Keratinocyte (primary cell): Measurements from ENCODE around the gene STAB2. TPM values are rescaled to one million over a fixed set of nuclear protein-coding genes. Genes with fewer than 3 reads are reported as not detected.

ENCODE experiments used
- DNase-seq: peaks from one replicate; pipeline ENCODE4 v3.0.0-alpha.2; 2011; ENCODE audit warnings: low read depth, missing footprints, low spot score
- FAIRE-seq: peaks from 2 replicates; lab custom pipeline; 2011; peaks lifted over from hg19 to GRCh38; lab: Jason Lieb, UNC
- H2AFZ ChIP-seq: 2 replicates; pipeline ENCODE4 v1.6.0; 2012; ENCODE audit warnings: low read length, control low read depth, inconsistent platforms; ENCODE audit not compliant: control insufficient read depth
- H3K27ac ChIP-seq: 2 replicates; pipeline ENCODE4 v1.5.1; 2011; ENCODE audit warnings: low read length; ENCODE audit not compliant: control insufficient read depth, insufficient read depth
- H3K27me3 ChIP-seq: 3 replicates; pipeline ENCODE4 v1.6.0; 2011; ENCODE audit warnings: low read length; ENCODE audit not compliant: control insufficient read depth, insufficient read depth; ENCODE audit errors: extremely low read depth
- H3K36me3 ChIP-seq, 2 experiments: 2 replicates in 1 of 2; 3 replicates in 1 of 2; pipeline ENCODE4 v1.5.1; 2011; ENCODE audit warnings: low read length in 2 of 2, mild to moderate bottlenecking in 1 of 2; ENCODE audit not compliant: control insufficient read depth in 2 of 2, insufficient read depth in 2 of 2; ENCODE audit errors: extremely low read depth in 1 of 2
- H3K4me1 ChIP-seq: 3 replicates; pipeline ENCODE4 v1.5.1; 2011; ENCODE audit warnings: low read length; ENCODE audit not compliant: control insufficient read depth, insufficient read depth; ENCODE audit errors: extremely low read depth
- H3K4me2 ChIP-seq: 3 replicates; pipeline ENCODE4 v1.6.0; 2011; ENCODE audit warnings: low read depth, low read length; ENCODE audit not compliant: control insufficient read depth, insufficient read depth; ENCODE audit errors: extremely low read depth
- H3K4me3 ChIP-seq, 3 experiments: fragments of 200-600 bp in 1 of 3; sonication (generic) in 1 of 3; 2 replicates in 2 of 3; 3 replicates in 1 of 3; pipeline ENCODE4 v1.5.1; 2011 to 2016; ENCODE audit warnings: low read length in 3 of 3, mild to moderate bottlenecking in 3 of 3, control low read depth in 2 of 3, inconsistent platforms in 1 of 3, low read depth in 1 of 3, mixed read lengths in 1 of 3, mixed run types in 1 of 3, moderate library complexity in 1 of 3; ENCODE audit not compliant: control insufficient read depth in 2 of 3, insufficient read depth in 2 of 3; ENCODE audit errors: extremely low read depth in 1 of 3
- H3K79me2 ChIP-seq: 2 replicates; pipeline ENCODE4 v1.6.0; 2012; ENCODE audit warnings: low read length; ENCODE audit not compliant: control insufficient read depth, insufficient read depth
- H3K9ac ChIP-seq: 3 replicates; pipeline ENCODE4 v1.6.0; 2011; ENCODE audit warnings: low read length; ENCODE audit not compliant: control insufficient read depth, insufficient read depth; ENCODE audit errors: extremely low read depth
- H3K9me1 ChIP-seq: 3 replicates; pipeline ENCODE4 v1.6.0; 2011; ENCODE audit warnings: low read length; ENCODE audit not compliant: control insufficient read depth, insufficient read depth; ENCODE audit errors: extremely low read depth
- H3K9me3 ChIP-seq: 2 replicates; pipeline ENCODE4 v1.5.1; 2012; ENCODE audit warnings: low read depth, low read length; ENCODE audit not compliant: control insufficient read depth
- H4K20me1 ChIP-seq: 3 replicates; pipeline ENCODE4 v1.6.0; 2011; ENCODE audit warnings: low read length; ENCODE audit not compliant: control insufficient read depth, insufficient read depth; ENCODE audit errors: extremely low read depth
- EZH2 ChIP-seq: IDR thresholded peaks from one replicate; pipeline ENCODE4 v1.6.1; 2012; ENCODE audit warnings: inconsistent platforms, mild to moderate bottlenecking, low read length, moderate library complexity
- dilution Hi-C: fragments of 300-500 bp; cut with MboI; formaldehyde crosslinking; loops from one replicate; pipeline ENCODE4 v1.7.0; 2020; ENCODE audit warnings: low sequenced_read_pairs; ENCODE audit not compliant: extremely low pct_ligation_motif_present
- polyA plus RNA-seq, 5 experiments: library from polyadenylated mRNA; depleted of rRNA in 3 of 5; stranded (reverse) in 3 of 5; stranded (forward) in 1 of 5; unstranded in 1 of 5; fragments of >200 nt; gene quantifications; 1 replicate in 1 of 5; 2 replicates in 3 of 5; 3 replicates in 1 of 5; pipeline versions ENCODE4 v1.2.1 to v1.2.3, GENCODE V29; 2011 to 2012; ENCODE audit warnings: missing spikeins in 2 of 5, low read depth in 1 of 5, low replicate concordance in 1 of 5
- TF ChIP-seq, protein P1 (sequence below), 3 experiments: IDR thresholded peaks in 1 of 3; conservative IDR thresholded peaks in 1 of 3; optimal IDR thresholded peaks in 1 of 3; 2 replicates in 2 of 3; 3 replicates in 1 of 3; pipeline versions ENCODE3 to v1.5.1; 2011; ENCODE audit warnings: low read length in 3 of 3, mild to moderate bottlenecking in 3 of 3, moderate library complexity in 2 of 3, control low read depth in 1 of 3, inconsistent platforms in 1 of 3; ENCODE audit not compliant: insufficient read depth in 2 of 3; ENCODE audit errors: extremely low read depth in 1 of 3

Gene STAB2
- polyA plus RNA-seq, 1 donor (not counting 4 experiments of a cell fraction or from before 2014, with no cell fraction given), result not detected

DNA sequence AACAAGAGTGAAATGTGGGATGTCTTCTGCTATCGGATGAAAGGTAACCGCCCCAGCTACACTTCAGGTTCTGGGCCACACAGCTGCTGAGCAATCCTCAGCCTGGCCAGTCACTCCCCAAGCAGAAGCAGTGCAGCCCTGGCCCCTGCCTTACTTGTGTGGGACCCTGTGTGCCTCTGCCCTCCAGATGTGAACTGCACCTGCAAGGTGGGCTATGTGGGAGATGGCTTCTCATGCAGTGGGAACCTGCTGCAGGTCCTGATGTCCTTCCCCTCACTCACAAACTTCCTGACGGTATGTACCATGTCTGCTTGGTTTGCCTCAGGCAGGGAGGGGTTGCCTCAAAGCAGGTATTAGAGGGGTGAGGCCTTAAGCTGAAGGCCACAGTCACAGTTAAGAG is 168.4 kb downstream of the STAB2 start:
- Histone ChIP-seq H3K9ac (no peak overlapping the region), H3K27ac (no peak overlapping the region), H3K27me3 (no peaks in the 10 kb centered on the region), H3K4me2 (no peak overlapping the region), H3K4me3 (no peak overlapping the region), H3K36me3 (peaks cover 0 to 1% of the 10 kb centered on the region in 2 experiments), H3K9me3 (no peaks in the 10 kb centered on the region), H4K20me1 (no peaks in the 10 kb centered on the region), H3K4me1 (no peaks in the 10 kb centered on the region), H3K79me2 (no peaks in the 10 kb centered on the region), H2AFZ (no peak overlapping the region), H3K9me1 (no peaks in the 10 kb centered on the region)
- dilution Hi-C loops, result no loop called here
- no peak for DNase-seq
- FAIRE-seq, result no peak
- no peak for TF ChIP-seq EZH2
- TF ChIP-seq, protein P1, sequence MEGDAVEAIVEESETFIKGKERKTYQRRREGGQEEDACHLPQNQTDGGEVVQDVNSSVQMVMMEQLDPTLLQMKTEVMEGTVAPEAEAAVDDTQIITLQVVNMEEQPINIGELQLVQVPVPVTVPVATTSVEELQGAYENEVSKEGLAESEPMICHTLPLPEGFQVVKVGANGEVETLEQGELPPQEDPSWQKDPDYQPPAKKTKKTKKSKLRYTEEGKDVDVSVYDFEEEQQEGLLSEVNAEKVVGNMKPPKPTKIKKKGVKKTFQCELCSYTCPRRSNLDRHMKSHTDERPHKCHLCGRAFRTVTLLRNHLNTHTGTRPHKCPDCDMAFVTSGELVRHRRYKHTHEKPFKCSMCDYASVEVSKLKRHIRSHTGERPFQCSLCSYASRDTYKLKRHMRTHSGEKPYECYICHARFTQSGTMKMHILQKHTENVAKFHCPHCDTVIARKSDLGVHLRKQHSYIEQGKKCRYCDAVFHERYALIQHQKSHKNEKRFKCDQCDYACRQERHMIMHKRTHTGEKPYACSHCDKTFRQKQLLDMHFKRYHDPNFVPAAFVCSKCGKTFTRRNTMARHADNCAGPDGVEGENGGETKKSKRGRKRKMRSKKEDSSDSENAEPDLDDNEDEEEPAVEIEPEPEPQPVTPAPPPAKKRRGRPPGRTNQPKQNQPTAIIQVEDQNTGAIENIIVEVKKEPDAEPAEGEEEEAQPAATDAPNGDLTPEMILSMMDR (optimal IDR thresholded peaks at IDR 0.05 in 1 of 3, IDR thresholded peaks at IDR 0.05 in 1 of 3, conservative IDR thresholded peaks at IDR 0.05 in 1 of 3; ENCODE audit: extremely low read depth in 1 of 3, insufficient read depth in 2 of 3, low read length in 3 of 3), result no peak

DNA sequence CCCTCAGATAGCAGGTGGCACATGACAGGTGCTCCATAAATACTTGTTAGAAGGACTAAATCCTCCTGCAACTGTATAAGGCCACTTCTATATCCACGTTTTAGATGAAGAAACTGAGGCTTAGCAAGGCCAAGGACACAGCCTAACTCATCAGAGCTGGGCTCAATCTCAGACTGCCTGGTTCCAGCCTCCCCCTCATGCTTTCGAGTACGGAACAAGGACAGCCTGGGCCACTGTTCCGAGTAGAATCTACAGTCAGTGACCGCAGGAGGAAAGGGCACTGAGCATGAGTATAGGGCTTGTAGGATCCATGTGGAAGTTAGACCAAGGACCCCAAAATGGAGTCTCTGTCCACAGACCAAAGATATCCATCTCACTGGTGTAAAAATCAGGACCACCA is 169.4 kb downstream of the STAB2 start:
- Histone ChIP-seq H3K79me2 (no peaks in the 10 kb centered on the region), H3K9me3 (no peaks in the 10 kb centered on the region), H2AFZ (no peak overlapping the region), H4K20me1 (no peaks in the 10 kb centered on the region), H3K27me3 (no peaks in the 10 kb centered on the region), H3K9ac (no peak overlapping the region), H3K4me1 (no peaks in the 10 kb centered on the region), H3K9me1 (no peaks in the 10 kb centered on the region), H3K27ac (no peak overlapping the region), H3K4me3 (no peak overlapping the region), H3K4me2 (no peak overlapping the region), H3K36me3 (peaks cover 3 to 8% of the 10 kb centered on the region in 2 experiments)
- TF ChIP-seq, protein P1 (optimal IDR thresholded peaks at IDR 0.05 in 1 of 3, IDR thresholded peaks at IDR 0.05 in 1 of 3, conservative IDR thresholded peaks at IDR 0.05 in 1 of 3; ENCODE audit: extremely low read depth in 1 of 3, insufficient read depth in 2 of 3, low read length in 3 of 3), result no peak
- TF ChIP-seq EZH2, result no peak
- no peak for DNase-seq
- FAIRE-seq, result no peak
- dilution Hi-C loops, result no loop called here
